A673 (cell line): Measurements from ENCODE around the gene PRKD1. TPM values are rescaled to one million over a fixed set of nuclear protein-coding genes. Genes with fewer than 3 reads are reported as not detected.

Experiments used
- BruUV-seq: library from RNA; stranded (reverse); fragments of 400-500 nt; replicated peaks from 2 replicates; lab custom pipeline; 2021; lab: Mats Ljungman, UMichigan
- CTCF ChIA-PET: fragments of 300-600 bp; sonication (Branson Sonifier 250); formaldehyde crosslinking; loops from one replicate; lab custom pipeline; 2022; ENCODE audit warnings: antibody characterized with exemption; lab: Charles Lee
- POLR2A ChIA-PET: fragments of 300-600 bp; sonication (Branson Sonifier 250); formaldehyde crosslinking; loops from one replicate; lab custom pipeline; 2022; ENCODE audit warnings: antibody characterized with exemption; ENCODE audit not compliant: low non-redundant PET; lab: Charles Lee
- DNase-seq: peaks from one replicate; pipeline ENCODE4 v3.0.0-alpha.2; 2015; ENCODE audit warnings: low spot score
- H3K27ac ChIP-seq: fragments of 200-600 bp; sonication (generic); 2 replicates; pipeline ENCODE4 v1.5.1; 2016; ENCODE audit warnings: mixed run types, low read depth, mild to moderate bottlenecking, mixed read lengths, antibody characterized with exemption, low read length; ENCODE audit not compliant: poor library complexity, severe bottlenecking
- H3K27me3 ChIP-seq: fragments of 200-600 bp; sonication (generic); replicated peaks from 2 replicates; pipeline ENCODE4 v1.6.1; 2017; ENCODE audit warnings: mixed run types, low read depth, mild to moderate bottlenecking, mixed read lengths, antibody characterized with exemption, low read length; ENCODE audit not compliant: insufficient read depth, poor library complexity
- H3K36me3 ChIP-seq: fragments of 200-600 bp; sonication (generic); 2 replicates; pipeline ENCODE4 v1.6.1; 2016; ENCODE audit warnings: mixed run types, mild to moderate bottlenecking, mixed read lengths, antibody characterized with exemption, low read length; ENCODE audit not compliant: insufficient read depth, poor library complexity, severe bottlenecking
- H3K4me1 ChIP-seq: fragments of 200-600 bp; sonication (generic); 2 replicates; pipeline ENCODE4 v1.6.1; 2017; ENCODE audit warnings: mixed run types, mild to moderate bottlenecking, mixed read lengths, antibody characterized with exemption, low read length; ENCODE audit not compliant: insufficient read depth, poor library complexity, severe bottlenecking
- H3K4me3 ChIP-seq: fragments of 200-600 bp; sonication (generic); 2 replicates; pipeline ENCODE4 v1.5.1; 2016; ENCODE audit warnings: low read depth, mixed run types, mild to moderate bottlenecking, mixed read lengths, low read length; ENCODE audit not compliant: poor library complexity, severe bottlenecking
- H3K9me3 ChIP-seq: fragments of 200-600 bp; sonication (generic); 2 replicates; pipeline ENCODE4 v1.6.1; 2016; ENCODE audit warnings: mixed run types, low read depth, mild to moderate bottlenecking, mixed read lengths, antibody characterized with exemption, low read length; ENCODE audit not compliant: poor library complexity, severe bottlenecking
- EZH2 ChIP-seq: fragments of 200-600 bp; sonication (generic); IDR thresholded peaks from 2 replicates; pipeline ENCODE4 v1.6.1; 2017; ENCODE audit warnings: borderline replicate concordance, low read depth, mild to moderate bottlenecking, mixed read lengths, antibody characterized with exemption, low read length; ENCODE audit not compliant: poor library complexity, severe bottlenecking
- intact Hi-C: fragments of 100-400 bp; cut with micrococcal nuclease; formaldehyde crosslinking; loops from one replicate; pipeline ENCODE4 v1.10.0; 2022; ENCODE audit not compliant: unreplicated experiment
- total RNA-seq: library from RNA; stranded (reverse); gene quantifications from 2 replicates; pipeline ENCODE4 v1.2.3, GENCODE V29; 2021
- TF ChIP-seq, protein P1 (sequence below): fragments of 300-800, 200-600 bp; sonication (generic); conservative IDR thresholded peaks from 2 replicates; pipeline ENCODE4 v1.5.1; 2017; ENCODE audit warnings: low read depth, mild to moderate bottlenecking, antibody characterized with exemption, low read length, moderate library complexity, mixed read lengths

The PRKD1 gene
- total RNA-seq, 1 experiment from 2014 or later = 45.7 TPM

GRCh38 chr14:29953501-29953900 lies 25.9 kb upstream of the PRKD1 start:
- Histone ChIP-seq H3K4me3 (no peak overlapping the region), H3K4me1 (no peaks in the 10 kb centered on the region), H3K27me3 (no peaks in the 10 kb centered on the region), H3K36me3 (no peaks in the 10 kb centered on the region), H3K9me3 (no peaks in the 10 kb centered on the region), H3K27ac (no peak overlapping the region)
- TF ChIP-seq, protein P1, sequence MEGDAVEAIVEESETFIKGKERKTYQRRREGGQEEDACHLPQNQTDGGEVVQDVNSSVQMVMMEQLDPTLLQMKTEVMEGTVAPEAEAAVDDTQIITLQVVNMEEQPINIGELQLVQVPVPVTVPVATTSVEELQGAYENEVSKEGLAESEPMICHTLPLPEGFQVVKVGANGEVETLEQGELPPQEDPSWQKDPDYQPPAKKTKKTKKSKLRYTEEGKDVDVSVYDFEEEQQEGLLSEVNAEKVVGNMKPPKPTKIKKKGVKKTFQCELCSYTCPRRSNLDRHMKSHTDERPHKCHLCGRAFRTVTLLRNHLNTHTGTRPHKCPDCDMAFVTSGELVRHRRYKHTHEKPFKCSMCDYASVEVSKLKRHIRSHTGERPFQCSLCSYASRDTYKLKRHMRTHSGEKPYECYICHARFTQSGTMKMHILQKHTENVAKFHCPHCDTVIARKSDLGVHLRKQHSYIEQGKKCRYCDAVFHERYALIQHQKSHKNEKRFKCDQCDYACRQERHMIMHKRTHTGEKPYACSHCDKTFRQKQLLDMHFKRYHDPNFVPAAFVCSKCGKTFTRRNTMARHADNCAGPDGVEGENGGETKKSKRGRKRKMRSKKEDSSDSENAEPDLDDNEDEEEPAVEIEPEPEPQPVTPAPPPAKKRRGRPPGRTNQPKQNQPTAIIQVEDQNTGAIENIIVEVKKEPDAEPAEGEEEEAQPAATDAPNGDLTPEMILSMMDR = no peak
- TF ChIP-seq EZH2 = no peak
- intact Hi-C loops = no loop called here
- ChIA-PET POLR2A (no interaction called here), CTCF (interaction anchor here (0.5 kb wide), 1 partner anchor 317 kb away, joined by 3 read pairs; no protein-coding TSS in a partner anchor)
- no TSS peak for BruUV-seq
- no peak for DNase-seq

DNA sequence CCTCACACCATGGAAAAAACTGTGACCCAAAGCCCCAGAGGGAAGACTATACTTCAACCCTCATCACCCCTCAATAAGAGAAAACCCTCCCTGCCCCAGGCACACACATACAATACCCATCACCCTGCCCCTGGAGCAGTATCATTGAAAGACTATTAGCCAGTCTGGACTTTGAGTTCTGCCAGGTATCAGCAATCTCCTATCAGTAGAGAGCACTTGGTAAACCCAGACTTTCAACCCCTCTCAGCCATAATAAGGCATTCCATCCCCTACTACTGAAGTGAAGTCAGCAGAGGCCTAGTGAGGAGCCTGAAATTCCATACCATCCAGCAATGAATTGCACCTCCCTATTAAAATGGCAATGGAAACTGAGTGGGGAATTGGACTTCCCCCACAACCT lies 16.4 kb upstream of the PRKD1 start:
- no TSS peak for BruUV-seq
- TF ChIP-seq, protein P1 = no peak
- no peak for TF ChIP-seq EZH2
- Histone ChIP-seq H3K4me3 (no peak overlapping the region), H3K9me3 (peaks cover 6% of the 10 kb centered on the region), H3K27ac (no peak overlapping the region), H3K4me1 (no peaks in the 10 kb centered on the region), H3K27me3 (no peaks in the 10 kb centered on the region), H3K36me3 (no peaks in the 10 kb centered on the region)
- POLR2A ChIA-PET = no interaction called here
- no peak for DNase-seq
- intact Hi-C loops = no loop called here
- CTCF ChIA-PET = no interaction called here

DNA sequence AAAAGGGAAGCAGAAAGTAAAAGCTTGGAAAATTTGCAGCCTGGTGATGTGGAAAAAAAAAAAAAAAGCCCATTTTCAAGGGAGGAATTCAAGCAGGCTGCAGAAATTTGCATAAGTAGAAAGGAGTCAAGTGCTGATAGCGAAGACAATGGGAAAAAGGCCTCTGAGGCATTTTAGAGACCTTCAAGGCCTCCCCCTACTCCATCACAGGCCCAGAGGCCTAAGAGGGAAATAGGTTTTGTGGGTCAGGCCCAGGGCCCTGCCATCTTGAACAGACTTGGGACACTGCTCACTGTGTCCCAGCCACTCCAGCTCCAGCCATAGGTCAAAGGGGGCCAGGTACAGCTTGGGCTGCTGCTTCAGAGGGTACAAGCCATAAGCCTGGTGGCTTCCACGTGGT lies 13.8 kb upstream of the PRKD1 start:
- H3K4me1 ChIP-seq = no peaks in the 10 kb centered on the region
- BruUV-seq = no TSS peak
- no peak overlapping the region for H3K4me3 ChIP-seq
- ChIA-PET CTCF (no interaction called here), POLR2A (no interaction called here)
- intact Hi-C loops = no loop called here
- H3K27me3 ChIP-seq = no peaks in the 10 kb centered on the region
- peaks cover 4% of the 10 kb centered on the region for H3K9me3 ChIP-seq
- no peaks in the 10 kb centered on the region for H3K36me3 ChIP-seq
- TF ChIP-seq EZH2 = no peak
- TF ChIP-seq, protein P1 = no peak
- H3K27ac ChIP-seq = no peak overlapping the region
- DNase-seq = no peak
